HG03457 (cell line): ENCODE results near the gene LMNTD2.

Experiments used
- ATAC-seq: cut with Tn5 transposase; IDR thresholded peaks from one replicate; pipeline ENCODE4 v1.9.1; 2021; ENCODE audit warnings: moderate number of reproducible peaks; ENCODE audit not compliant: unreplicated experiment

Gene LMNTD2

DNA sequence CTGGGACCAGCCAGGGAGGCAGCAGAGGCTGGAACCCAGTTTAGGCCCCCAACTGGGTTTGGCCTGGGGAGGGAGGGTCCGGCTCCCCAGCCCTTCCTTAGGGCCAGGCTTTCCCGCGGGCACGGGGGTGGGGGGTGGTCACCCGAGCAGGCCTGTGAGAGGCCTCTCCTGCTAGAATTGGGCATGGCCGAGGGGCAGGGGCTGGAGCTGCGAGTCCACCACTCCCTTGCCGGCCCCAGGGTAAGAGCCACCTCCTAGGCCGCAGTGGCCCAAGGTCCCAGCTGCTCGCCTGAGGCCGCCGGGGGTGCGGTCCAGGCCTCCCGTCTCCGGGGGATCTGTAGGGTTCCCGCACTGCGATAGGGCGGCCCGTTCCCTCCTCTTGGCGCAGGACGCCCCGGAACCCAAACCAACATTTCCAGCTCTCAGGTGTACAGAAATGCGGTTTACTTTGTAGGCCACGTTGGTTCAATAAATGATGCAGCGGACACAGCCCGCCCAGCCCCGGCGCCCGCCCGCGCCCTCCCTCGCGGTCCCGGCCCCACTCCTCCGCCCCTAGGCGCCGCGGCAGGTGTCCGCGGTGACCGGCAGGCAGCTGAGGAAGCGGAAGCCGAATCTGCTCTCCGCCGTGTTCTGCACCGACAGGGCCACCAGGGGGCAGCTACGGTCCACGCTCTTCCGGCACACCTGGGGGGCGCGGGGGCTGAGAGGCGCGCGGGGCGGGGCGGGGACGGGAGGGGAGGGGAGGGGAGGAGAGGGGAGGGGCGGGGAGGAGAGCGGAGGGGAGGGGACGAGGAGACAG is 5.9 kb downstream of the LMNTD2 start:
- no peak for ATAC-seq

DNA sequence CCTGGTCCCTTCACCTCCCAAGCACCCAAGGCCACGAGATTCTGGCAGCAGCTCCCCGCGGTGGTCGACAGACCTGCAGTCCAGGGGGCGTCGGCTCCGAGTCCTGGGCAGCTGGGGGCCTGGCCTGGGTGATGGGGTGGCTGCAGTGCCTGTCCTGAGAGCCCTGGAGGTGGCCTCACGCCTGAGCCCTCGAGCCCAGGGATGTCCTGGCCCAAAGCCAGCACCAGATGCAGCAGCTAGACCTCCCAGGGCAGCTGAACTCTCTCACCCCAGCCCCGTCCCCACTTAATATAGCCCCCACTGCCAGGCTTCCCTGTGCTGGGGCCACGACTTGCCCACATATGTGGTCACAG is 6.6 kb downstream of the LMNTD2 start:
- ATAC-seq, result no peak

DNA sequence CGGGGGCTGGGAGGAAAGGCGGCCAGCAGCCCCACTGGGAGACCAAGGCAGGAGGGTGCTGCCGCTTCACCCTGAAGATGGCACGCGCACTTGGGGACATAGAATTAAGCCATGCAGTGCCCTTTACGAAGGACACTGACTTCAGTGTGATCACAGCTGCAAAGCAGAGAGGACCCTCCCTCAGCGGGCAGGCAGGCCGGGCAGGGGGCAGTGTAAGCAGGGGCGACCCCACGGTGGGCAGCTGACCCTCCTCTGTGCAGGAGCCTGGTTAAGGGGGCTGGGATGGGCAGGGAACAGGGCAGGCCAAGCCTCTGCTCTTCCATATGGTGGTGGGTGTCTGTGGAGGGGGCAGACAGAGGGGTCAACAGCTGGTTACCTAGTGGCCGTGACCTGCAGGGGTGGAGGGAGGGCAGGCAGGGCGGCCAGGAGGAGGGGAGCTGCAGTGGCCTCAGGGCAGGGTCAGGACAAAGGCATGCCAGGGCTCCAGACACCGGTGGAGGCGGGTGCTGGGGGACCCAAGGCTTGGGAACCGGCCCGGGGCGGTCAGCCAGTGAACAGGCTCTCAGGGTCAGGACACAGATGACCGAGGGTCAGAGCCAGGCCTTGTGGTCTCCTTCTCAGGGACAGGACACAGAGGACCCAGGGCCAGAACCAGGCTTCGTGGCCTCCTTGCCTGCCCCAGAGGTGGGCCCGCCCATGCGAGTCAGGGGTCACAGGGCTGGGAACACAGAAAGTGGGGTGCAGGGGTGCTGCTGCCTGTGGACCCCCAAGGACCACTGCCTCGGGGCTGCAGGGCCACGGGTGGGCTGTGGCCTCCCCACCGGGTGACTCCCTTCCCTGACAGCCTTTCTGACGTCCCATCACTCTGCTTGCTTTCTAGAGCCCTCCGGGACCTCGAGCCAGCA is 7.2 kb downstream of the LMNTD2 start:
- no peak for ATAC-seq

DNA sequence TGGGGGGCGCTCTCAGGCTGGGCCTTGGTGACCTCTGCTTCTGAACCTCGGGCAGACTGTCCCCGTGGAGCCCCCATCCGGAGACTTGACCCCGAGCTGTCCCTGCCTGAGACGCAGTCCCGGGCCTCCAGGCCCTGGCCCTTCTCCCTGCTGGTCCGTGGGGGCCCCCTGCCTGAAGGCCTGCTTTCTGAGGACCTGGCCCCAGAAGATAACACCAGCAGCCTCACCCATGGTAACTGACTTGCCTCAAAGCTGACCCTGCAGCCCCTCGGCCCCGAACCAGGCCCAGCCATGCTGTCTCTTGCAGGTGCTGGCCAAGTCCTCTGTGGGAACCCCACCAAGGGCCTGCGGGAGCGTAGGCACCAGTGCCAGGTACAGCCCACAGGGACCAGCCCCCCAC is 8.9 kb downstream of the LMNTD2 start:
- no peak for ATAC-seq

DNA sequence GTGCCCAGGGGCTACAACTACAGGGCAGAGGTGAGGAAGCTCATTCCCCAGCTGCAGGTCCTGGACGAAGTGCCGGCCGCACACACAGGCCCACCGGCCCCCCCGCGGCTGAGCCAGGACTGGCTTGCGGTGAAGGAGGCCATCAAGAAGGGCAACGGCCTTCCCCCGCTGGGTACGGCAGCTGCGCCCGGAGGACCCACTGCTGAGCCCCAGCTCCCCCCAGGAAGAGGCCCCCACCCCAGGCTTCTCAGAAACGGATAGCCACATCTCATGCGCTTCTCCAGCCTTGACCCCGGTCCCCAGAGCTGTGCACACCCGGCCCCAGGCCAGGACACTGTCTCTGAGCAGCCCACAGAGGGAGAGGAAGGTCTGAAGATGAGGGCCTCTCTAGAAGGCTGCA is 9.4 kb downstream of the LMNTD2 start:
- no peak for ATAC-seq

DNA sequence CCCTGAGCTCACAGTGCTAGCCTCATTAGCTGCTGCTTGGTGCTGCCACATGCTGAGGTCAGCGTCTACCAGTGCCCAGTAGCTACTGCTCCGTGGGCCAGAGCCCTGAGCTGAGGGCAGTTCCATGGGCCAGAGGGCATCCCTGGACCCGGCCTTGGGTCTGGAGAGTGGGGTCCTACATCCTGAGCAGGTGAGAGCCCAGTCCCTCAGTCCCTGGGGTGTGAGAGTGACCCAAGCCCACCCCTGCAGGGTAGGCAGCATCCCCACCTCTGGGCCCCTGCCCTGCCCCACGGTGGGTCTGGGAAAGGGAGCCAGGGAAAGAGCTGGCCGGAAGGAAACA is 9.8 kb downstream of the LMNTD2 start:
- ATAC-seq, result no peak

DNA sequence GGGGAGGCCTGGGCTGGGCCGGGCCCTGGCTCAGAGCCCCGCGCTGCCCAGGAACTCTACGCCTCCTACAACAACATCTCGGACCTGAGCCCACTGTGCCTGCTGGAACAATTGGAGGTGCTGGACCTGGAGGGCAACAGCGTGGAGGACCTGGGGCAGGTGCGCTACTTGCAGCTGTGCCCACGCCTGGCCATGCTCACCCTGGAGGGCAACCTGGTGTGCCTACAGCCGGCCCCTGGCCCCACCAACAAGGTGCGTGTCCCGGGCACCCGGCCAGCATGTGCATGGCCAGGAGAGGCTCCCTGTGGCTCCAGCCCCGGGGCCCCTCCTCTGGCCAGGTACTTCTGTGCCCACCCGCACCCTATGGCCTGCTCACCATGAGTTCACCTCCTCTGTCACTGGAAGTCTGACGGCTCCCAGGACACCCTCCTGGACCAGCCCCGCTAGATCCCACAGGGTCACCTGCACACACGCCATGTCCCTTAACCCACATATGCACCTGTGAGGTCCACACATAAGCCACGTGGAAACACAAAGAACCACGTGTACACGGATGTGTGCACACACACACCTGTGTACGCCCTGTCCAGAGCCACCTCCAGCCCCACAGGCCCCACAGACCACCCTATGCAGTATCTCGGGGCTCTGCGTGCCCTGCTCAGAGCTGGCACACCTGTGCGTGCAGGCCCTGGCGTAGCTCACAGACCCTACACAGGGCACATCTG is 10.4 kb downstream of the LMNTD2 start:
- ATAC-seq, result no peak

DNA sequence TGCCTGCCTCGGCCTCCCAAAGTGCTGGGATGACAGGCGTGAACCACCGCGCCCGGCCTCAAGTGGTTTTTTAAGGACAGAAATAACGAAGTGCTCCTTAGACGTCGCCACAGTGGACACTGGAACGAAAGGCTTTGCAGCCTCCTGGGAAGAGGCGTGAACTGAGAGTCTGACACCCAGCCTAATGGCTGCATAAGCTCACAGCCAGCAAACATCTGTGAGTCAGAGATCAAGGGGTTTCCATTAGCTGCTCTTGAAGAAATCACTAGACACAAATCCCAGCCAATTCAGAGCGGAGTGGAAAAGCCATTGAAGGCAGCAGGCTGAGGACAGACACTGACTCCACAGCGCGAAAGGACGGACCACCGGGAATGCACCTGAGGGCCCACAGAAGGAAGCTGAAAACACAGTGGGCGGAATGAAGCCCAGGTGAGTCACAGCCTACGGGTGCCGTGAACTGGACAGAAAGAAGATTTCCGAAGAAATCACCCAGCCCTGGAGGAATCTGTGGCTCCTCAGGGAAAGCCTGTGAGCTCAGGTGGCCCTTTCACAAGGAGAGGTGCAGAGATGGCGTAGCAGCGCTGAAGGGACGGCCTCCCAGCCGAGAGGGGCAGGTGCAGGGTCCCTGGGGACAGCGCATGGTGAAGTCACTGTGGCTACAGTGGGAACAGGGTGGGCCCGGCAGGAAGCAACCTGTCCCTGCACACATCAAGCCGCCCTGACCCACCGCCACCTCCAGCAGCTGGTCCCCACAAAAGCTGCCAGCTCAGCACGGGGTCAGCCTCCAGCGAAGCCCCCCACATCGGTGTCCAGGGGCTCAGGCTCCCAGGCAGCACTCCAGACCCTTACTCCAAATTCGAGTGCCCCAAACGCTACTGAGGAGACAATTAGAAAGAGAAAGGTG is 11.6 kb downstream of the LMNTD2 start:
- no peak for ATAC-seq

DNA sequence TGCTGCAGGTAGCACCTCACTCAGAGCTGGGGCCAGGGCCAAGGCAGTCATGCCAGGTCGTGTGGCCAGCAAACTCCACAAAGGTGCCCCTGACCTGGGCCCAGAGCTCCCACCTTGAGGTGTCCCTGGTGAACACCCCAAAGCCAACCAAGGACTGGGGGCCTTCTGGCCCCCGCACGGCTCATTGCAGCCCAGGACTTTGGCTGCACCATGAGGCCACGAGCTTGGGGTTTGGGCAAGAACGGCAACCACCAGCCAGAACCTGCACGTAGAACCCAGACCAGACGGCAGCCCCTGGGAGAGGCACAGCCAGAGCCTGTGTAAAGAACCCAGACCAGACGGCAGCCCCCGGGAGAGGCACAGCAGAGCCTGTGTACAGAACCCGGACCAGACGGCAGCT is 15.4 kb downstream of the LMNTD2 start:
- no peak for ATAC-seq

DNA sequence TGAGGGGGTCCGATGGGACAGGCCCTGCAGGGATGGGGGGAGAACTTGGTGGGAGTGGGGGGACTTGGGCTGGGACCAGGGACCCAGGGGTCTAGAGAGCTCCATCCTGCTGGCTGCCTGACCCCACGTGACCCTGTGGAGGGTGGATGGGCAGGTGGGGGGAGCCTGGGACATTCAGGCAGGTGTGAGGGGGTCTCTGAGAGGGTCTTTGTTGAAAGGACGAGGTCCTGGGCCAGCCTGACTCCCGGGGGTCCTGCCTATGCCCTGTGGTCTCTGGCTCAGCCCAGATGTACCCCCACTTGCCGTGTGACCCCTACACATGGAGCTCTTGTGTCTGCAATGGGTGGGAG is 15.7 kb downstream of the LMNTD2 start:
- no peak for ATAC-seq

DNA sequence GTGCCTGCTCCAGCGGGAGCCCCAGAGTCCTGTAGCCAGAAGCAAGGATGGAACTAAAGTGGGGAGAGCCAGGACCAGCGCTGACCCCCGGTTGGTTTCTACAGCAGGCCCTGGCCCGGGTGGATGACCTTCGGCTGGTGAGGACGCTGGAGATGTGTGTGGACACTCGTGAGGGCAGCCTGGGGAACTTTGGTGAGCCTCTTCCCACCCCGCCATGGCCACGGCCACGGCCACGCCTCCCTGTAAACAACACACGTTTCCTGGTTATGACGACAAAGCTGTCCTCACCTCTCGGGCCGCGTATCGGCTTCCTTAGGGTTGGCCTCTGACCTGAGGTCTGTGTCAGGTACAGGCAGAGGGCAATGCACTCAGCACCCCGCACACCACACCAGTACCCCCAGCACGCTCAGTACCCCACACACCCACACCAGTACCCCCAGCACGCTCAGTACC is 19.1 kb downstream of the LMNTD2 start:
- ATAC-seq, result no peak

DNA sequence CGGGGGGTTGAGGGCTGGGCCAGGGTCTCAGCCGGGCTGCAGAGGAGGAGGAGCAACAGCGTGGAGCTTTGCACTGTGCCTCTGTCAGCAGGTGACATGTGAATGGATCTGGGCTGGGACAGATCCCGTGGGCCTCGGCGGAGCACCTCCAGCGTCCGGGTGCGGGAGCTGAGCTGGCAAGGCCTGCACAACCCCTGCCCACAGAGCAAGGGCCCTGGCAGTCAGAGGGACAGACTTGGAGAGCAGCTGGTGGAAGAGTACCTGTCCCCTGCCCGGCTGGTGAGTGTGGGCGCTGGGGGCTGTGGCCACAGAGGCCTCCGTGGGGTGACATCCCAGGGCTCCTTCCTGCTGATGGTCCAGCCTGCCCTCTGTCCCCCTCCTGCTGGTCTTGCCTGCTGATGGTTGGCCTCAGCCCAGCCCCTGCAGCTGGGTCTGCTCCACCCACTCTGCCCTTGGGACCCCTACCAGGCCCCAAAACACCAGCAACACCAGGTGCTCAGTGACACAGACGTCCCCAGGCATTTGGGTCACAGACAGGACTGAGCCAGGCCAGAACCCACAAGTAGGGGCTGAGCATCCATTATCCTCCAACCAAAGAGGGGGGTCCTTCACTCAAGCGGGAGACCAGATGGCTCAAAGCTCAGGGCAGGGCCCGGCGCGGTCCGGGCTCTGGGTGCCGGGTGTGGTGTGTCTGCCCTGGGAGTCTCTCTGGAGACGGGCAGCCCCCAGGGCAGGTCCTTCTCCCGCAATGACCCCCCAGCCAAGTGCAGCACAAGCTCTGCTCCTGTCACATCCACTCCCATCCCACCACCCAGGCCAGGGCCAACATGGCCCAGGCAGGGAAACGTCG is 19.7 kb downstream of the LMNTD2 start:
- no peak for ATAC-seq

DNA sequence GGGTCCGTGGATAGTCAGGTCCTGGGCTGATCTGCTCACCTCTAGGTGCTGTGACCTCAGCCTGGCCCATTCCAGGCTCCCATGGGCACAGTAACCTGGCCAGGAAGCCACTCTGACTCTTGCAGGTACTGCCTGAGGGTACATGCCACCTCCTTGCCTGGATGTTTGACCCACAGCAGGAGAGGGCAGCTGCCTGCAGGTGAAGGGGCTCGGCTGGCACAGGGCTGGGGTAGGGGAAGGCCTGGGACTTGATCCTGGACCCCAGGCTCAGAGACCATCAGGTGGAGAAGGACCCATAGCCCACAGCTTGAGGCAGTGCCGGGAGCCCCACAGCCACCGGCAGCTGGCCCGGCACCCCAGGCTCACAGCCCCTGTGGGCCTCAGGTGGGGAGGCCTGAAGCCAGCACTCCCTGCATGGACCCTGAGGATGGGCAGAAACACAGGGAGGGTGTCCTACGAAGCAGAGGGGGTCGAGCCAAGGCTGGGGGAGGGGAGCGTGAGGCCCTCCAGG is 20.5 kb downstream of the LMNTD2 start:
- no peak for ATAC-seq

DNA sequence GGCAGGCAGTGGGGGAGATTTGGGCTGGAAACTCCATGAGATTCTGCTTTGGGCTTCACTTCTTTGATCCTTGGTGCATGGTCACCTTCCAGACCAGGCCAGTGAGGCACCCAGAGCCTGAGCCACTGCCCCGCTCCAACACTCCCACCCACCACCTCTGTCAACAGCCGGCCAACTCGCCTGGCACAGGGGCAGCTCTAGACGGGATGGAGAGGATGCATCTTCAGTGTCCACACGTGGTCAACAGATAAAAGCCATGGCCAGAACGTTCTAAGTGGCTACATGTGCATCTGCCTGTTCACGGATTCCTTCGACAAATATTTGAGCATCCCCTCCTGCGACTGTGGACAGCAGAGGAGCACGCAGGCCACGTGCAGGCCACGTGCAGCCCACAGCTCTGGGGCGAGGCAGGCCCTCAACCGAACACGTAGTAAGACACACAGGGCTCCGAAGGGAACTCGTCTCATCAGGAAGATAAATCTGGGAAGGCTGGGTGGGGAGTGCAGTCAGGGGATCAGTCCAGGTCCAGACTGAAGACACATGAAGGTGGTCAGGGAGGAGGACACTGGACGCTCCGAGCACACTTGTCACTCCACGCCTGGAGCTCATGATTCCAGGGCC is 22.0 kb downstream of the LMNTD2 start:
- ATAC-seq, result no peak

DNA sequence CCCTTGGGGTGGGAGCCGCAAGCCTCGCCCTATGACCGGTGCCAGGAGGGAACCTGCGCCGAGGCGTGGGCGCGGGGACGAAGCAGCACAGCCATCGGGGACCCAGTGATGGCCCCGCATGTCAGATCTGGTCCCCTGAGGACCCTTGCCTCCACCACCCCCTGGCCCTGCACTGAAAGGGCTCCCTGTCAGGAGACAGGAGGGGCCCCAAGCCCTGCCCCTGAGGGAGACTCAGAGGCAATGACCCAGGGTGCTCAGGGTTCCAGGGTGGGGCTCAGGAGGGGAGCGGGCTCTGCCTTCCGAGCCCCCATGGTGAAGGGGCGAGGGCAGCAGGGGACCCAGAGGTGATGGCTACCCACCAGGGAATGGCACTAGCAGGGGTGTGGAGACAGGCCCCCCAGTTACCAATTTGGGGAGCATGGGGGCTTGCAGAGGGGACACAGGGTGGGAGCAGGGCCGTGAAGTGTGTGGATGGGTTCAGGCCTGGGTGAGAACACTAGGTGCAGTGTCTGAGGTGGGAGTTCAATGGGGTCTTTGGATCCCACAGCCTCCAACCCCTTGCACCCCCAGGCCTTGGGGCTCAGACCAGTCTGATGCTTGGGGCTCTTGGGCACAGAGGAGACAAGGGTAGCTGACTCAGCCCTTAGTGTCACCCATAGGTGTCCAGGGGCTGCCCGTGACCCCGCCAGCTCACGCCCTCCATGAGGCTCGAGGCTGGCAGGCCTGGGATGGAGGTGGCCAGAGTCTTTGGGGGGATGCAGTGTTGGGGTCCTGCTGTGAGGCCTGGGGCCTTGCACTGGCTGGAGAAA is 22.7 kb downstream of the LMNTD2 start:
- no peak for ATAC-seq

DNA sequence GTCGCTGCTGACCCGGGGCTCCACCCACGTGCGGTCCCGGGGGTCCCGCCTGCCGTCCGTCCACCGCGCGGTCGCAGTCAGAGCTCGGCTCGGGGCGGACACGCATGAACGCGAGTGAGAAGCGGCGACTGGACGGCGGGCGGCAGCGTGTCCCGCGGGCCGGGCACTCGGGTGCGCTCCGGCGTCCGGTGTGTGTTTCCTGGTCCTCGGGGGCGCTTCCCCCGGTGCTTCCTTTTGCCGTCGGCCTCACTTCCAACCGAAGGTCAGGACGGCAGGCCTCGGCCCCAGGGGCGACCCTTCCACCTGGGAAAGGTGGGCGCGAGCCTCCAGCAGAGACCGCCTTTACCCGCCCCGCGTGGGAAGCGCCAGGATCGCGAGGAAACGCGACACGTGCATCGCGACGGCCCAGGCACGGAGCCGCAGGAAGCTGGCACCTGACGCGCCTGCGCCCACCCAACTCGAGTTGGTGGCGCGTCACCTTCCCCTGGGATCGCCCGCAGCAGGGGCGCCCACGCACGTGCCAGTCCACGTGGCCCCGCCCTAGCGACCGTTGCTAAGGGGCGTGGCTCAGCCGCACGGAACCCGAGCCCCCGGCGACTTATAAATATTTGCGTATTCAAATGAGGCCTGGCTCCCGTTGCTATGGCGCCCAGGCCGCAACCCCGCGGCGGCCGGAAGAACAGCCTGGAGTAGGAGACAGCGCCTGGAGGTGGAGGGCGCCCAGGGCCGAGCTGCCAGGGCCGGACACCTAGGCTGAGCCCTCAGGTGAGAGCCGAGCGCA is 23.5 kb downstream of the LMNTD2 start, which contains the start of gene LRRC56:
LRRC56 (plus strand) TSS at position 687 of the 781 bp plus-strand sequence. CDS start 3,158 bp downstream, outside the sequence.
- peak; percentile 39 for ATAC-seq
